GM11168 (cell line): ENCODE measurements around the gene MSI2.

Source experiments
- in situ Hi-C: fragments of 300-500 bp; cut with MboI; formaldehyde crosslinking; loops from one replicate; pipeline ENCODE4 v1.12.0; 2022; ENCODE audit warnings: low sequenced_read_pairs; ENCODE audit not compliant: unreplicated experiment

MSI2 gene

GRCh38 chr17:57465610-57466009 lies 209.3 kb downstream of the MSI2 start:
- in situ Hi-C loops = no loop called here

DNA sequence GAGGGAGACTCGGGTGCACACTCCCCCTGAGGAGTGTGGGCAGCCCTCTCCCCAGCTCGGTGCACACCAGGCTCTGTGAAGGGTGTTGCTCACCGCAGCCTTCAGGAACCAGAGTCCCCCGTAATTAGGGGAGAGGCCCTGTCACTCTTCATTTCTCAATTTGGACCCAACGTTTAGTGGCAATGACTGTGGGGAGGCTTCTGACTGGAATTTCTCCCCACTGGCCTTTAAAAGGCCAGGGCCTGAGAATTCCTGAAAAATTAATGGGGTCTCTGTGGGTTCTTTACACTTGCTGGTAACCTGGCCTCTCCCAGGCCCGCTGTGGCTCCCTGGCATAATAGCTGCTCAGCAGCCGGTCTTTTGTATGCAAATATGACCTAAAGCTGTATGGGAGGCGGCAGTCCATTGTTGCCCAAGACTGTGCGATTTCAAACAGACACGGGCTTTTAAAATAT lies 209.7 kb downstream of the MSI2 start:
- in situ Hi-C loops = no loop called here

- in situ Hi-C loops = no loop called here
Measured at GRCh38 chr17:57466521-57466920, 210.2 kb downstream of the MSI2 start.

- in situ Hi-C loops = no loop called here
Measured at GRCh38 chr17:57467226-57467625, 210.9 kb downstream of the MSI2 start.

- in situ Hi-C loops = no loop called here
Measured at GRCh38 chr17:57467801-57468200, 211.5 kb downstream of the MSI2 start.

GRCh38 chr17:57468932-57469775 lies 212.8 kb downstream of the MSI2 start:
- in situ Hi-C loops = no loop called here

GRCh38 chr17:57470906-57471305 lies 214.6 kb downstream of the MSI2 start:
- in situ Hi-C loops = no loop called here

DNA sequence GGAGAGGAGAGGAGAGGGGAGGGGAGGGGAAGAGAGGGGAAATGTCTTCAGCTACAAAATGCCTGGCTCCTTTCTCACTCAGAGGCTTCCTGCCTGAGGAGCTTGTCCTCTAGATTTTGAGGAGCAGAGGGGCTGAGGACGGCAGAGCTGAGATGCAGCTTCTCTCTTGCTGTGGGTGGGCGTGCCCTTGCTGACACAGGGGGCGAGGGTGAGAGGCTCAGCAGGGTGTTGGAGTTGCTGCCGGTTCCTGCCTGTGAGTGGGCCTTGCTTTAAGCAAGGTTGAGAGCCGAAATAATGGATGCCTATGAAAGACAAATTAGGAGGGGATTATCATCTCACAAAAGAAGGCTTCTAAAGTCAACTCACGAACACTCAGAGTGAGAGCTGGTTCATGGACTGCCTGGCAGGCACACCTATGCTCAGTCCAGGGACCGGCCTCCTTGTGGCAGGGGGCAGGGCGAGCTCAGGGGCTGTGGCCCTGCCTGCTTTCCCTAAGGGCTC lies 215.6 kb downstream of the MSI2 start:
- in situ Hi-C loops = no loop called here

- in situ Hi-C loops = no loop called here
Measured at GRCh38 chr17:57475796-57476195, 219.5 kb downstream of the MSI2 start.

GRCh38 chr17:57477522-57478362 lies 221.4 kb downstream of the MSI2 start:
- in situ Hi-C loops = no loop called here

DNA sequence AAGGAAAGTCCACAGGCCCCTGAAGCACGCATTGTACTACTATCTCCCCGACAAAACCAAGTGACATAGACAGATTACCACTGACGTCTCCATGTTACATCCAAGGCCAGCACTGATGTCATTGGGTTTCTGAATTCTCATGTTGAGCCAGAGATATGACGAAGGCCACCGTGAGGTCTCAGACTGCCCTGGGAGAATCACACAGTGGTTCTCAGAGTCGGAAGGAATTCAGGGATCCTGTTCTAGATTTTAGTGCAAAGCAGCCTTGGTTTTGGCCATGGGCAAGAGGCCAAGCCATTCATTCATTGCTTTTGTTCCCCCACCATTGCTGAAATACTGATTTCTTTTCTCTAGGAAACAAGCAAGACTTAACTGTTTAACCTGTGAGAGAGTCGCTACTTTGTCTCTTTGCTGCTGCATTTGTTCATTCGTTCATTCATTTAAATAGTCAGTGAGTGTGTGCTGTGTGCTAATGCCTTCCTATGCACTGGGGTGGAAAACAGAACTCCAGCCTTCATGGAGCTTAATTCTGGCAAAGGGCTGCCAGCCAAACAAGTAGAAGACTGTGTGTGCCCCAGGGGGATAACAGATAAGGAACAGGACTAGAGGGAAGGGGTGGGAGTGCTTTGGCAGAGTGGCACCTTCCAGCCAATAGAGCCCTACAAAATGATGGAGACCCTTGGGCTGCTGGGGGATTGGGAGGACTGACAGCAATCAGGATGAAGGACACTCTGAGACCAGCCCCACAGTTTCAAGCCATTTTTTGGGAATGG lies 222.3 kb downstream of the MSI2 start:
- in situ Hi-C loops = no loop called here

- in situ Hi-C loops = no loop called here
Measured at GRCh38 chr17:57480438-57481196, 224.3 kb downstream of the MSI2 start.

DNA sequence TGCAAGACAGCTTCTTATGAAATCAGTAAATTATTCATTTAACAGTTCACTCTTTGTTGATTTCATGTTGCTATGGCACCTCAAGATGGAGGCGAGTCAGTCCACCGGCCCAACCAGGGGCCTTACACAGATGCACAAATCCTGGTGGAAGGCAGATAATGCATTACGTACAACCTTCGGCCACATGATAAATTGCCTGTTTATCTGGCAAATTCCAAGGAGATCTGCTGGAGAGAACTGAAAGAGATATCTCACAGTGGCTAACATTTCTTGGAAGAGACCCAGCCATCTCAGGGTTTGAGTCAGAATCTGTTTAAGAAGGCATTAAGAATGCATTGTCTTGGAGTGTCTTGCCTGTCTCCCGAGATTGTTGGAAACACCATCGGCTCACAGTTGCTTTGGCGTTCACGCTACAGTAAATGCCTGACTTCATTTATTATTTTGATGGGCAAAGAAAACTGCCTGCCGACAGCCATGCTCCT lies 225.6 kb downstream of the MSI2 start:
- in situ Hi-C loops = no loop called here

GRCh38 chr17:57482657-57483056 lies 226.3 kb downstream of the MSI2 start:
- in situ Hi-C loops = no loop called here

DNA sequence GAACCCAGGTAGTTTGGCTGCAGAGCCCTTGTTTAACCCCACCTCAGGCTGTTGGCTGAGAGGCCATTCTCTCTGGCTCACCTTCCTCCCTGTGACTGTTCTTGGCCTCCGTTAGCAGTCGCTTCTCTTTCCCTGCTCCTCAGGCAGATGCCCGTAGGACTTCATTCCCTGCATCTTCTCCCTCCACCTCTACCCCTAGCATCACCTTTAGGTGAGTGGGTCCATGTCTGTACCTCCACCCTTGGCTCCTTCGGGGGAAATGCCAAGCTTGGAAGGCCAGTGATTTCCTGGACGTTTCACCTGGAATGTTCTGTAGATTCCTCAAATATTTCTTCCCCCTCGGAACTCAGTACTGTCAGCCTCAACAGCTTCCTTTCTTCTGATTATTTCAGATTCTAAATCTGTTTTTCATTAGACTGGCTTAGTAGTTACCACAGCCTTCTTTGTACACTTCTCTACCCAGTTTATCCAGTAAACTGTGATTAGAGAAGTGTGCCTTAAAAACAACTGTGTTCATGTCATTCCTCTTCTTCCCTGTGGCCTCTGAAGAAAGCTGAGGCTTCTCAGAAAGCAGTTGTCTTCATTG lies 227.9 kb downstream of the MSI2 start:
- in situ Hi-C loops = no loop called here

GRCh38 chr17:57484826-57485565 lies 228.7 kb downstream of the MSI2 start:
- in situ Hi-C loops = no loop called here

DNA sequence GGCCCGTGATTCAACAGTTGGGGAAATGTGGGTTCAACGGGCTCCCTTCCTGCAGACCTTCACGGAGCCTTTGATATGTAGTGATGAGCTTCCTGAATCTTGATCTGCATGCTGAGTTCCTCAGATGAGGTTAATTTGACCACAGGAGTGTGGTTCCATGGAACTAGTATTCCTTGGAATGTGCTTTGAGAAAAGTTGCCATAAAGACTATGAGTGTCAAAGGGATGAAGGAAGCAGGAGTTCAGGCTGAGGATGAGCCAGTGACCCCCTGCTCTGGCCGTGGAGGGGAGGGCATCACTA lies 229.2 kb downstream of the MSI2 start:
- in situ Hi-C loops = no loop called here
